Transverse colon (tissue), 4 donors: ENCODE results near the gene IL15. TPM values are rescaled to one million over a fixed set of nuclear protein-coding genes. Genes with fewer than 3 reads are reported as not detected.

Source experiments
- DNase-seq: peaks from one replicate; pipeline ENCODE4 v3.0.0-alpha.2; 2019
- H3K27ac ChIP-seq, 4 donors: fragments of 200-600 bp; sonication (generic); 2 replicates each; pipeline ENCODE4 v1.5.1; 2016 to 2018; ENCODE audit warnings: inconsistent platforms in 4 of 4
- H3K27me3 ChIP-seq: fragments of 200-600 bp; sonication (generic); 2 replicates; pipeline ENCODE4 v1.5.1; 2017; ENCODE audit warnings: inconsistent platforms
- H3K36me3 ChIP-seq, 4 donors: fragments of 200-600 bp; sonication (generic); 2 replicates each; pipeline ENCODE4 v1.5.1; 2017 to 2019; ENCODE audit warnings: inconsistent platforms in 4 of 4
- H3K4me1 ChIP-seq, 4 donors: fragments of 200-600 bp; sonication (generic); 2 replicates each; pipeline ENCODE4 v1.5.1; 2017 to 2020; ENCODE audit warnings: inconsistent platforms in 4 of 4
- H3K4me3 ChIP-seq, 4 donors: fragments of 200-600 bp; sonication (generic); 1 replicate in 1 of 4; 2 replicates in 3 of 4; pipeline versions ENCODE4 v1.5.1 to v1.6.1; 2017 to 2019; ENCODE audit warnings: inconsistent platforms in 4 of 4
- H3K9me3 ChIP-seq, 2 donors: fragments of 200-600 bp; sonication (generic); 2 replicates each; pipeline ENCODE4 v1.5.1; 2017 to 2019; ENCODE audit warnings: inconsistent platforms in 2 of 2
- CTCF ChIP-seq, 5 experiments: fragments of 200-600 bp in 3 of 5; fragments of 450-650 bp in 2 of 5; sonication (generic) in 3 of 5; IDR thresholded peaks; 1 replicate in 2 of 5; 2 replicates in 3 of 5; pipeline ENCODE4 v1.5.1; 2016 to 2017; ENCODE audit warnings: antibody characterized with exemption in 5 of 5, inconsistent platforms in 3 of 5, mild to moderate bottlenecking in 2 of 5, moderate library complexity in 1 of 5
- EP300 ChIP-seq: sonication (generic); formaldehyde crosslinking; IDR thresholded peaks from one replicate; pipeline ENCODE4 v1.6.1; 2017; ENCODE audit warnings: antibody characterized with exemption, low read depth
- POLR2A ChIP-seq: fragments of 450-650 bp; IDR thresholded peaks from one replicate; pipeline ENCODE4 v1.6.1; 2016; ENCODE audit warnings: antibody characterized with exemption, mild to moderate bottlenecking, moderate library complexity
- POLR2AphosphoS5 ChIP-seq, 3 donors: sonication (generic); formaldehyde crosslinking; IDR thresholded peaks; one replicate each; pipeline ENCODE4 v1.6.1; 2016; ENCODE audit warnings: antibody characterized with exemption in 3 of 3
- WGBS, 2 donors: methylation state at CpG; one replicate each; pipeline ENCODE4 v1.1.5; 2018; ENCODE audit warnings: low coverage in 1 of 2; 5-methylcytosine and 5-hydroxymethylcytosine counted together
- in situ Hi-C, 4 donors: fragments of 200-750 bp; cut with MboI; loops; one replicate each; pipeline versions ENCODE4 v1.15.0 to v1.15.1; 2017; ENCODE audit warnings: low sequenced_read_pairs in 3 of 4, low pct_ligation_motif_present in 1 of 4, low pct_unique_long_range_greater_than_20kb in 1 of 4
- intact Hi-C: fragments of 100-400 bp; cut with DNase I; formaldehyde crosslinking; loops from one replicate; pipeline ENCODE4 v1.15.1; 2023; ENCODE audit warnings: low total_unique reads
- total RNA-seq, 4 donors: library from RNA; depleted of rRNA; stranded (reverse); fragments of >200 nt; gene quantifications; one replicate each; pipeline ENCODE4 v1.1.0, GENCODE V29; 2016

IL15 gene
- total RNA-seq, 4 donors from 2014 or later = 0.75 to 14.0 (median 5.2) TPM

- TF ChIP-seq POLR2AphosphoS5 (IDR thresholded peaks at IDR 0.05) (no peak), EP300 (no peak), POLR2A (no peak), CTCF (IDR thresholded peaks at IDR 0.05) (no peak)
- in situ Hi-C loops (no loop called here), intact Hi-C loops (no loop called here)
- Histone ChIP-seq H3K4me1 (peaks cover 0 to 30% (median 14%) of the 10 kb centered on the region in 4 donors), H3K4me3 (no peak overlapping the region), H3K27me3 (no peaks in the 10 kb centered on the region), H3K27ac (no peak overlapping the region), H3K9me3 (no peaks in the 10 kb centered on the region), H3K36me3 (no peaks in the 10 kb centered on the region)
- no peak for DNase-seq
Measured at GRCh38 chr4:141642711-141643110, 6.3 kb downstream of the IL15 start.

- H3K9me3 ChIP-seq = no peaks in the 10 kb centered on the region
- no peak for DNase-seq
- no peaks in the 10 kb centered on the region for H3K36me3 ChIP-seq
- peak overlapping the region in 1 of 4 donors; percentile 35 for H3K27ac ChIP-seq
- in situ Hi-C loops (no loop called here), intact Hi-C loops (no loop called here)
- H3K27me3 ChIP-seq = no peaks in the 10 kb centered on the region
- H3K4me1 ChIP-seq = peaks cover 0 to 22% (median 11%) of the 10 kb centered on the region in 4 donors
- WGBS, 2 donors = 33% methylated on average over 1 of the region's 1 CpG
- TF ChIP-seq POLR2AphosphoS5 (IDR thresholded peaks at IDR 0.05) (no peak), CTCF (IDR thresholded peaks at IDR 0.05) (no peak), POLR2A (no peak), EP300 (no peak)
- no peak overlapping the region for H3K4me3 ChIP-seq
Measured at GRCh38 chr4:141643557-141643956, 7.2 kb downstream of the IL15 start.

- TF ChIP-seq POLR2A (no peak), EP300 (no peak), POLR2AphosphoS5 (IDR thresholded peaks at IDR 0.05) (no peak), CTCF (IDR thresholded peaks at IDR 0.05) (no peak)
- no peak for DNase-seq
- Histone ChIP-seq H3K4me1 (peaks cover 0 to 20% (median 12%) of the 10 kb centered on the region in 4 donors), H3K27me3 (no peaks in the 10 kb centered on the region), H3K9me3 (no peaks in the 10 kb centered on the region), H3K27ac (no peak overlapping the region), H3K36me3 (no peaks in the 10 kb centered on the region), H3K4me3 (no peak overlapping the region)
- intact Hi-C loops = no loop called here
- in situ Hi-C loops = no loop called here
- WGBS, 2 donors = 85 to 100% methylated on average over 1 to 3 of the region's 3 CpGs
Measured at GRCh38 chr4:141645611-141646340, 9.4 kb downstream of the IL15 start.

GRCh38 chr4:141646969-141647368 is 10.6 kb downstream of the IL15 start:
- Histone ChIP-seq H3K4me3 (no peak overlapping the region), H3K27ac (no peak overlapping the region), H3K27me3 (no peaks in the 10 kb centered on the region), H3K4me1 (peaks cover 0 to 22% (median 12%) of the 10 kb centered on the region in 4 donors), H3K36me3 (no peaks in the 10 kb centered on the region), H3K9me3 (no peaks in the 10 kb centered on the region)
- DNase-seq = no peak
- in situ Hi-C loops = no loop called here
- WGBS, 2 donors = 70 to 75% methylated on average over 3 of the region's 3 CpGs
- TF ChIP-seq POLR2AphosphoS5 (IDR thresholded peaks at IDR 0.05) = no peak
- no peak for TF ChIP-seq POLR2A
- TF ChIP-seq CTCF (IDR thresholded peaks at IDR 0.05) = no peak
- no peak for TF ChIP-seq EP300
- intact Hi-C loops = no loop called here
